NB4 (cell line): Measurements from ENCODE around the gene RNF212.

Experiments used
- DNase-seq: peaks from one replicate; pipeline ENCODE4 v3.0.0; 2010; ENCODE audit warnings: low read depth
- H3K4me3 ChIP-seq: one replicate; pipeline ENCODE4 v1.5.1; 2011; ENCODE audit warnings: mild to moderate bottlenecking, low read depth, low read length, moderate library complexity
- CTCF ChIP-seq: IDR thresholded peaks from one replicate; pipeline ENCODE4 v1.5.1; 2012; ENCODE audit warnings: low read depth, low read length
- MYC ChIP-seq: IDR thresholded peaks from 2 replicates; pipeline ENCODE4 v1.6.1; 2011; ENCODE audit warnings: low read depth, low read length
- POLR2A ChIP-seq: IDR thresholded peaks from 2 replicates; pipeline ENCODE4 v1.6.1; 2011; ENCODE audit warnings: mild to moderate bottlenecking; ENCODE audit not compliant: insufficient read length; ENCODE audit errors: extremely low read depth
- TF ChIP-seq, protein P1 (sequence below): IDR thresholded peaks from 2 replicates; pipeline ENCODE4 v1.6.1; 2011; ENCODE audit warnings: low read depth, low read length

Gene RNF212

GRCh38 chr4:1122505-1122904 is 9.1 kb upstream of the RNF212 start:
- DNase-seq, result no peak
- H3K4me3 ChIP-seq, result no peak overlapping the region
- no peak for TF ChIP-seq POLR2A
- TF ChIP-seq CTCF, result no peak
- TF ChIP-seq, protein P1, sequence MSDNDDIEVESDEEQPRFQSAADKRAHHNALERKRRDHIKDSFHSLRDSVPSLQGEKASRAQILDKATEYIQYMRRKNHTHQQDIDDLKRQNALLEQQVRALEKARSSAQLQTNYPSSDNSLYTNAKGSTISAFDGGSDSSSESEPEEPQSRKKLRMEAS, result no peak
- no peak for TF ChIP-seq MYC

GRCh38 chr4:1116838-1117237 is 3.5 kb upstream of the RNF212 start:
- DNase-seq, result peak; percentile 22
- no peak overlapping the region for H3K4me3 ChIP-seq
- no peak for TF ChIP-seq POLR2A
- TF ChIP-seq, protein P1, result no peak
- TF ChIP-seq CTCF, result peak; percentile 28
- TF ChIP-seq MYC, result no peak

DNA sequence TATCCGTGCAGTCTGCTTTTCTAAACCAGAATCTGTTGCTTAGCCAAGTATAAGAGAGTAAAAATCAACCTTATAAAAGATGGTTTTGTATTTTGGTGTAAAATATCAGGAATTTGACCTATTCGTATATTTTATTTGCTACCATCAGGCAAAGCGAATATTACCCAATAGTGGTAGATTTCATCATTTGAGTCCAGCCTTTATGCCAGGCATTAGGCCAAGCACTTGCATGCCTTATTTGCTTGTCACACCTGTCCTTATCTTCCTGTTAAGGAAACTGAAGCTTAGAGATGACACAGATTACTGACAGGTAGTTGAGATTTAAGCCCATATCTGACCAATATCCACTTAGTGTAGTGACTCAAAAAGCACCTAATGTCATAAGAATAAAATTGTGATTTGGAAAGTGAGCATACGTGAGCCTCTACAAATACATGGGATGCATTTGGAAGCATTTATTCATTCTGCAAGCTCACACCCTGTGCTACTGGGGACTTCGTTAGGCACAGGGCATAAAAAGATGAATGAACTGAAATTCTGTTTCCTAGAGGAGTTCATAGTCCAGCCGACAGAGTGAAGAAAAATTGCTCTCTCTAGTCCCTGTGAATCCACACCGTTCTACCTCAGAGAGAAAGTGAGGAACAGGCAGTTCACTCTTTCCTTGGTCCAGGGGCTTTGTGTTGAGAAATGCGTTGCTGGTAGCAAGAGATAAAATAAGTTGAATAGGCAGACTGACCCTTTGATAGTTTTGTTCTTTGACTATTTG is 2.3 kb upstream of the RNF212 start:
- no peak for TF ChIP-seq MYC
- TF ChIP-seq CTCF, result no peak
- TF ChIP-seq, protein P1, result no peak
- TF ChIP-seq POLR2A, result no peak
- DNase-seq, result no peak
- no peak overlapping the region for H3K4me3 ChIP-seq

GRCh38 chr4:1112821-1113182 is 562 bp downstream of the RNF212 start:
- no peak overlapping the region for H3K4me3 ChIP-seq
- TF ChIP-seq POLR2A (no peak), MYC (no peak), CTCF (no peak)
- TF ChIP-seq, protein P1, result no peak
- no peak for DNase-seq

DNA sequence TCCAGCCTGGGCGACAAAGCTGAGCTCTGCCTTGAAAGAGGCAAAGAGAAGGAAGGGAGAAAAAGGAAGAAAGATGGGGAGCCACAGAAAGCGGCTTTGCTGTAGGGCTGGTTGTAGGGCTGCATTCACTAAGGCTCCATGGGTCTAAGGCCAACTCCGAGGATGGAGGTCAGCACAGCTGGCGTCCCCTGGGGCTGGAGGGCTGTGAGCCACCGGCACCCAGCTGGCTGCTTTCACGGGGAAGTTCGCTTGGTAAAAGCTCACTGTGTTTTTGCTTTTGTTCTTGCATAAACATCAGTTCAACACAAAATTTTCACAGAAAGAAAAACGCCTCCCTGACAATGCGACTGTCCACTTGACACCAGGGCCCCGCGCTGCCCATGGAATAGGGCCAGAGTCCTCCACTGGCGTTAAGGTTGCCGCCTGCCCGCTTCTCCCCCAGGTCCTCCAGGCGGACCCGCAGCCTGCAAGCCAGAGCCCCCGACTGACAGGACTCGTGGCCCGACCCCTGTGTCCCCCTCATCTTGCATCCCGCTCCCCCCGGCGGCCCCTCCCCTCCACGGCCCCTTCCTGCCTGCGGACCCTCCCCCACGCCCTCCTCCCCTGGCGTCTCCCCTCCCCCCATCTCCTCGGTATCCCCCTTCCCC is 1.1 kb downstream of the RNF212 start:
- TF ChIP-seq POLR2A, result no peak
- no peak for TF ChIP-seq CTCF
- TF ChIP-seq, protein P1, result no peak
- no peak for TF ChIP-seq MYC
- DNase-seq, result peak; percentile 62
- H3K4me3 ChIP-seq, result no peak overlapping the region
